Measurements from ENCODE around the gene TNNC1.

TNNC1 gene

DNA sequence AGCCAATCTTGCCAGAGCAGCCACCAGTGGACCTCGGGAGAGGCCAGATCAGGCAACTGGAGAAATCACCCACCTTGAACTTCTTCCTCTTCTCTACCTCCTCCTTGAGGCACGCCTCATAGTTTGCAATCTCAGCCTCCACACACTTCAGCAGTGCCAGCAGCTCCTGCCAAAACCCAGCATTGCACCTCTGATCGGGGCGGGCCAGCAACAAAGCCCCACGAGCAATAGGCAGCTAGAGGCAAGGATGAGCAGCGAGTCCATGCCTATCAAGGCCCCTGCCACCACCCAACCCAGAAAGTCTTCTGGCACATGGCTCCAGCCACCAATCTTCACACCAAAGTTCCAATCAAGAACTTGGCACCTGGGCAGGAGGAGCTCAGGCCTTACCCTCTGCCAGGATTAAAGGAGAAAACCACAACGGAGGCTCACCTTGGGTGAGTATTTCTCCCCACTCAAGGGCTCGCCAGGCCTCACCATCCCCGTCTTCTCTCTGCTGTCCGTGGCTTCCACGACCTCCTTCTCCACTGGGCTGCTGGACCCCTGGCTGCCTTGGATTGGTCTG lies 51.1 kb downstream of the TNNC1 start:
- DNase-seq (ENCODE audit: low read depth in 3 of 3, low spot score in 1 of 3) = no peak

GRCh38 chr3:52402101-52402521 lies 51.7 kb downstream of the TNNC1 start:
- DNase-seq (ENCODE audit: low read depth in 3 of 3, low spot score in 1 of 3) = no peak

DNA sequence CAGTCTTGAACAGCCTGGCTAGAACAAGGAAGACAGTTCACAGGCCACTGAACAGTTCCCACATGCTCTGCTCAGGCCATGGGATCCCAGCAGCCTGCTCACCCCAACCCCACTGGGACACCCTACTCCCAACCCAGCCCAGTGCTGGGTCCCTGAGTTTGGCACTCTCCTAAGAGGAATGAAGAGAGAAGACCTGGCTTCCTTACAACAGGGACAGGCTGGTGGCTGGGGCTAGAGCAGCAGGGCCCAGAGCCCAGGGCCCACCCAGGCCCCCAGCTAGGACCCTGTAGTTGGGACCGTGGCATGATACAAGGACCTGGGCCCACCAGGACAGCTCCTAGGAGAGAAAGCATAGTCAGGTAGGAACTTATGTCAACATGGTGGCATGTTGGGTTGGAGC lies 52.3 kb downstream of the TNNC1 start:
- no peak for DNase-seq (ENCODE audit: low read depth in 3 of 3, low spot score in 1 of 3)
